H9 (cell line): ENCODE data around the gene CCDC178. TPM values are rescaled to one million over a fixed set of nuclear protein-coding genes. Genes with fewer than 3 reads are reported as not detected.

Experiments used
- DNase-seq: peaks from one replicate; pipeline ENCODE4 v3.0.0-alpha.2; 2017
- H2AFZ ChIP-seq: one replicate; pipeline ENCODE4 v1.6.1; 2013; ENCODE audit warnings: mild to moderate bottlenecking, low read length, control low read depth, moderate library complexity
- H2AK5ac ChIP-seq: 2 replicates; pipeline ENCODE4 v1.6.1; 2013; ENCODE audit warnings: low read length, control low read depth, mixed read lengths; ENCODE audit not compliant: insufficient read length
- H2BK120ac ChIP-seq: one replicate; pipeline ENCODE4 v1.6.1; 2013; ENCODE audit warnings: low read depth, mild to moderate bottlenecking, low read length, control low read depth, inconsistent platforms; ENCODE audit not compliant: poor library complexity, severe bottlenecking
- H2BK12ac ChIP-seq: 2 replicates; pipeline ENCODE4 v1.6.1; 2013; ENCODE audit warnings: low read length, control low read depth, mixed read lengths, low read depth; ENCODE audit not compliant: insufficient read length
- H2BK15ac ChIP-seq: 2 replicates; pipeline ENCODE4 v1.6.1; 2013; ENCODE audit warnings: low read depth, low read length, control low read depth
- H2BK20ac ChIP-seq: one replicate; pipeline ENCODE4 v1.6.1; 2013; ENCODE audit warnings: low read depth, mild to moderate bottlenecking, low read length, control low read depth, inconsistent platforms; ENCODE audit not compliant: poor library complexity, severe bottlenecking
- H2BK5ac ChIP-seq: 2 replicates; pipeline ENCODE4 v1.6.1; 2013; ENCODE audit warnings: low read length, control low read depth, mixed read lengths; ENCODE audit not compliant: insufficient read length
- H3K14ac ChIP-seq: 2 replicates; pipeline ENCODE4 v1.6.1; 2013; ENCODE audit warnings: low read length, control low read depth; ENCODE audit not compliant: insufficient read depth
- H3K18ac ChIP-seq: 2 replicates; pipeline ENCODE4 v1.6.1; 2013; ENCODE audit warnings: low read depth, mild to moderate bottlenecking, mixed read lengths, low read length, control low read depth; ENCODE audit not compliant: insufficient read length
- H3K23ac ChIP-seq: 2 replicates; pipeline ENCODE4 v1.6.1; 2013; ENCODE audit warnings: low read length, control low read depth, mixed read lengths, low read depth; ENCODE audit not compliant: insufficient read length
- H3K23me2 ChIP-seq: 2 replicates; pipeline ENCODE4 v1.6.1; 2013; ENCODE audit warnings: low read depth, mild to moderate bottlenecking, mixed read lengths, low read length, control low read depth; ENCODE audit not compliant: insufficient read length, poor library complexity, severe bottlenecking
- H3K27ac ChIP-seq: 2 replicates; pipeline ENCODE4 v1.5.1; 2013; ENCODE audit warnings: low read length, control low read depth, mixed read lengths, low read depth; ENCODE audit not compliant: insufficient read length
- H3K27me3 ChIP-seq: 2 replicates; pipeline ENCODE4 v1.6.1; 2013; ENCODE audit warnings: low read length, control low read depth, inconsistent platforms; ENCODE audit not compliant: insufficient read depth
- H3K4ac ChIP-seq: 2 replicates; pipeline ENCODE4 v1.6.1; 2013; ENCODE audit warnings: low read depth, mild to moderate bottlenecking, control low read depth, inconsistent platforms, low read length, moderate library complexity
- H3K4me1 ChIP-seq: 2 replicates; pipeline ENCODE4 v1.6.1; 2013; ENCODE audit warnings: low read length, control low read depth, inconsistent platforms; ENCODE audit not compliant: insufficient read depth
- H3K4me2 ChIP-seq: 2 replicates; pipeline ENCODE4 v1.6.1; 2013; ENCODE audit warnings: low read length, control low read depth, mixed read lengths; ENCODE audit not compliant: insufficient read length, insufficient read depth
- H3K56ac ChIP-seq: 2 replicates; pipeline ENCODE4 v1.6.1; 2013; ENCODE audit warnings: low read depth, mild to moderate bottlenecking, mixed read lengths, low read length, control low read depth; ENCODE audit not compliant: insufficient read length
- H3K79me1 ChIP-seq: 2 replicates; pipeline ENCODE4 v1.6.1; 2013; ENCODE audit warnings: low read depth, mild to moderate bottlenecking, moderate library complexity, low read length, control low read depth, inconsistent platforms; ENCODE audit not compliant: insufficient read depth, poor library complexity, severe bottlenecking
- H3K79me2 ChIP-seq: 2 replicates; pipeline ENCODE4 v1.6.1; 2013; ENCODE audit warnings: low read length, control low read depth, inconsistent platforms; ENCODE audit not compliant: insufficient read depth
- H3K9ac ChIP-seq: 2 replicates; pipeline ENCODE4 v1.6.1; 2013; ENCODE audit warnings: low read length, control low read depth, mixed read lengths; ENCODE audit not compliant: insufficient read length; ENCODE audit errors: extremely low read depth
- H3K9me3 ChIP-seq: one replicate; pipeline ENCODE4 v1.6.1; 2013; ENCODE audit warnings: low read depth, low read length, inconsistent platforms; ENCODE audit not compliant: control insufficient read depth
- H3T11ph ChIP-seq: one replicate; pipeline ENCODE4 v1.6.1; 2013; ENCODE audit warnings: mild to moderate bottlenecking, low read length, control low read depth, inconsistent platforms
- H4K20me1 ChIP-seq: one replicate; pipeline ENCODE4 v1.6.1; 2013; ENCODE audit not compliant: control insufficient read depth, insufficient read length, insufficient read depth
- H4K5ac ChIP-seq: 2 replicates; pipeline ENCODE4 v1.6.1; 2013; ENCODE audit warnings: low read depth, mild to moderate bottlenecking, mixed read lengths, low read length, control low read depth; ENCODE audit not compliant: insufficient read length
- H4K8ac ChIP-seq: replicated peaks from 2 replicates; pipeline ENCODE4 v1.6.1; 2013; ENCODE audit warnings: low read length, control low read depth, mixed read lengths, low read depth; ENCODE audit not compliant: insufficient read length
- H4K91ac ChIP-seq: 2 replicates; pipeline ENCODE4 v1.6.1; 2013; ENCODE audit warnings: low read depth, mild to moderate bottlenecking, moderate library complexity, mixed read lengths, low read length, control low read depth; ENCODE audit not compliant: insufficient read length
- H3K27ac Mint-ChIP-seq, 3 experiments: 2 replicates in 2 of 3; 3 replicates in 1 of 3; pipeline ENCODE4 v1.8.0; 2020 to 2021; ENCODE audit warnings: mixed read lengths in 3 of 3, mild to moderate bottlenecking in 1 of 3, moderate library complexity in 1 of 3
- H3K27me3 Mint-ChIP-seq: 2 replicates; pipeline ENCODE4 v1.8.0; 2021; ENCODE audit warnings: low read depth, mild to moderate bottlenecking, moderate library complexity, mixed read lengths
- H3K36me3 Mint-ChIP-seq, 3 experiments: 2 replicates in 2 of 3; 3 replicates in 1 of 3; pipeline ENCODE4 v1.8.0; 2020 to 2021; ENCODE audit warnings: low read depth in 3 of 3, mixed read lengths in 3 of 3; ENCODE audit not compliant: insufficient read depth in 1 of 3
- H3K4me1 Mint-ChIP-seq, 2 experiments: 2 replicates each; pipeline ENCODE4 v1.8.0; 2020; ENCODE audit warnings: mixed read lengths in 2 of 2
- H3K4me3 Mint-ChIP-seq, 2 experiments: 2 replicates in 1 of 2; 3 replicates in 1 of 2; pipeline ENCODE4 v1.8.0; 2020 to 2021; ENCODE audit warnings: mild to moderate bottlenecking in 2 of 2, mixed read lengths in 2 of 2, moderate library complexity in 1 of 2
- H3K9me3 Mint-ChIP-seq, 2 experiments: 2 replicates in 1 of 2; 3 replicates in 1 of 2; pipeline ENCODE4 v1.8.0; 2020; ENCODE audit warnings: mild to moderate bottlenecking in 2 of 2, mixed read lengths in 2 of 2, moderate library complexity in 1 of 2
- CTCF ChIP-seq: fragments of 200-600 bp; sonication (generic); conservative IDR thresholded peaks from 3 replicates; pipeline ENCODE4 v1.8.0; 2021; ENCODE audit warnings: antibody characterized with exemption, mild to moderate bottlenecking
- WGBS: extraction: QIAGEN DNeasy Blood & Tissue Kit; methylation state at CpG from one replicate; pipeline ENCODE4 v1.1.7; 2013; ENCODE audit warnings: missing lambda C conversion rate, low lambda C conversion rate, mixed read lengths; ENCODE audit not compliant: insufficient read length; ENCODE audit errors: extremely low coverage; 5-methylcytosine and 5-hydroxymethylcytosine counted together
- total RNA-seq: library from RNA; stranded (reverse); gene quantifications from 2 replicates; pipeline ENCODE4 v1.2.1, GENCODE V29; 2021

The CCDC178 gene
- total RNA-seq, 1 experiment from 2014 or later: not detected

- Histone ChIP-seq H3K4ac (no peak overlapping the region), H2BK15ac (no peak overlapping the region), H3K27ac (no peak overlapping the region), H3K4me2 (no peak overlapping the region), H3K56ac (no peak overlapping the region), H3K4me1 (no peaks in the 10 kb centered on the region), H3K23ac (no peak overlapping the region), H2BK120ac (no peak overlapping the region), H3K9ac (no peak overlapping the region), H3K23me2 (no peaks in the 10 kb centered on the region), H2AK5ac (no peak overlapping the region), H3K18ac (no peak overlapping the region), H3K14ac (no peak overlapping the region), H3K27me3 (no peaks in the 10 kb centered on the region), H4K5ac (no peak overlapping the region), H2AFZ (no peak overlapping the region), H3K79me1 (no peaks in the 10 kb centered on the region), H2BK20ac (no peak overlapping the region), H4K20me1 (no peaks in the 10 kb centered on the region), H4K91ac (no peak overlapping the region), H2BK5ac (no peak overlapping the region), H3K79me2 (no peaks in the 10 kb centered on the region), H2BK12ac (no peak overlapping the region), H4K8ac (no peak overlapping the region), H3T11ph (no peak overlapping the region), H3K9me3 (peaks cover 22% of the 10 kb centered on the region)
- WGBS: no CpG with 5 or more reads among the region's 4 CpGs
- Mint-ChIP-seq H3K27me3 (no peaks in the 10 kb centered on the region; the same call in 1 of the 2 replicates), H3K27ac (no peak overlapping the region), H3K4me3 (no peak overlapping the region), H3K36me3 (peaks cover 22 to 32% (median 22%) of the 10 kb centered on the region in 3 experiments), H3K4me1 (no peaks in the 10 kb centered on the region), H3K9me3 (peaks cover 31 to 35% of the 10 kb centered on the region in 2 experiments)
- TF ChIP-seq CTCF: no peak
- DNase-seq: no peak
Observed at GRCh38 chr18:32896776-32897547, 543.6 kb downstream of the CCDC178 start.
